GM18861 (cell line): ENCODE data around the gene TIAM1.
"Not testable (repeated sequence)": the region's sequence is repeated elsewhere in the genome, so short reads cannot be mapped to it uniquely, and the experiment has no call there.

Source experiments
- ATAC-seq: cut with Tn5 transposase; IDR thresholded peaks from one replicate; pipeline ENCODE4 v1.9.1; 2021; ENCODE audit not compliant: unreplicated experiment

Gene TIAM1

GRCh38 chr21:31255036-31255435, 89.0 kb downstream of the TIAM1 start:
- no peak for ATAC-seq

DNA sequence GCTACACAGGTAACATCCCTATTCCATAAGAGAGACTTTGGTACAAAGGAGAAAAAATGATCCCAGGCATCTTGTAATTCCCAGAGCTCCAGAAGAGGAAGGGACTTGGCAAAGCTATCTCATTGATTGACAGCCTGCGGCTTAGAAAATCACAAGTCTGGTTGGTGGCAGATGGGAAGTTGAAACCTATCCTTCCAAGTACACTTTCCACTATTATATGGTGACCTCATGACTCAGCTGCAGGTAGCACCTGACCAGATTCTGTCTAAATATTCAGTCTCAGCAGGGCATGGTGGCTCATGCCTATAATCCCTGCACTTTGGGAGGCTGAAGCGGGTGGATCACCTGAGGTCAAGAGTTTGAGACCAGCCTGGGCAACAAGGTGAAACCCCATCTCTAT, 89.9 kb downstream of the TIAM1 start:
- no peak for ATAC-seq

DNA sequence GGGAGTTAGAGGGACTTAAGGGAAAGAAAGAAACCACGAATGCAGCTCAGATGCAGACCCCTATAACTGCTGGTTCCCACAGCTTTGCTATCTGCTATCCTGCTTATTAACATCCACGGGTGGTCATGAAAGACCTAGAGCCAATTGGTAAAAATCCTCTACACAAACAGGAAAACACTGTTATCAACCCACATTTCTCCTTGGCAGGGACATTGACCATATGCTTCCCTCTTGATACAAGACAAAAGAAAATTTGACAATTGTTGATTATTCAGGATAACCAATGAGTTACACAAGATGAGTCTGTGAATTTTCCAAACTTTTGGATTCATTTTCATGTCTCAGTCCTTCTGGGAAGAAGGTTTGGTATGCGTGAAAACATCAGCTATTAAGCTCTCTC, 90.4 kb downstream of the TIAM1 start:
- ATAC-seq = no peak

GRCh38 chr21:31252611-31253010, 91.5 kb downstream of the TIAM1 start:
- no peak for ATAC-seq

- no peak for ATAC-seq
These were observed 92.0 kb downstream of the TIAM1 start for GRCh38 chr21:31252091-31252490.

DNA sequence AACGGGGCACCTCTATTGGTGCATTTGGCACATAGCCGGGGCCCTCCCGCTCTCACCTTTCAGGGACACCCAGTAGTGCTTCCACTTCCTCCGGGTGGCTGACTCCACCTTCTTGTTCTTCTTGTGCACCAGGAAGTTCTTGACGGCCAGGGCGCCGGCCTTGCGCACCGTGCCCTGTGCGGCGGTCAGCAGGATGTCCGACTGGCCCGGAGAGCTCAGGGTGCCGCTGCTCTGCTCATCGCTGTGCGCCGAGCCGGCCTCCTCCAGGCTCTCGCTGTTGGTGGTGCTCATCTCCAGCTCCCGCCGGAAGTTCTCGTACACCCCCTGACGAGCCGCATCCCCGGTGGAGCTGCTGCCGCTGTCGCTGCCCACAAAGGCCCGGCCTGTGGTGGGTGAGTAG, 92.4 kb downstream of the TIAM1 start:
- ATAC-seq = no peak

DNA sequence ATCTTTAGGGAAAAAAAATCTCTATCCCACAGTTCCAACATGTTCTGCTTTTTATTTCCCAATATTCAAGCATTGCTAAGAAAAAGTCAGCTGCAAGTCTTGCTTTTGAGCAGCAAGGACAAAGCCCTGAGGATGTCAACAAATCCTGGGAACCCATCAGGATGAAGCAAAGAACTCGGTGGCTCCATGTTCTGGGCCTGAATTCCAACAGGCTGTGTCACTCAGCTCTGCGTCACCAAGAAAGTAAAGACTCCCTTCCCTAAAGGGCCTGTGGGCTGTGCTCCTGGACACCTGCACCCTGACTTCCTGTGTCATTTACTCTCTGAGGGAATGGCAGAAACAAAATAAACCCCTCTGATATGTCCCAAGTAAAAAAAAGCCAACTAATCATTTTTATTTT, 95.5 kb downstream of the TIAM1 start:
- no peak for ATAC-seq

- no peak for ATAC-seq
These were observed 100.5 kb downstream of the TIAM1 start for GRCh38 chr21:31243611-31244010.

DNA sequence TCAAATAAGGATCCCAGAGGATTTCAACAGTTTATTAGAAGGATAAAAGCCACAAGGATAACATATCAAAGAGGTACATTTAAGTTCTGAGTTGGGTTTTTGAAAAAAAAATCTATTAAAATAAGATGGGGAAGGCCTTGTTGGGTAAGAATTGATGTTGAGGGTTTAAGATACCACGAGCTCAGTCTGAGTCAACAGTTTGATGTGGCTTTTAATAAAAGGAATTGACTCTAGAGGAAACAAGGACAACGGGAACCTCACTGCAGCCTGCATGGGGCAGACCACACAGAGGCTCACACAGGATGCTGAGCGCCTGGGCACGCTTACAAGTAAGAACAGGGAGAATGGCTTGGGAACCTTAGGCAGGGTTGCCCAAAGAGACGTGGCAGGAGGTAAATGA, 107.5 kb downstream of the TIAM1 start:
- no peak for ATAC-seq

- no peak for ATAC-seq
These were observed 108.2 kb downstream of the TIAM1 start for GRCh38 chr21:31235671-31236450.

GRCh38 chr21:31234936-31235335, 109.1 kb downstream of the TIAM1 start:
- ATAC-seq = no peak

DNA sequence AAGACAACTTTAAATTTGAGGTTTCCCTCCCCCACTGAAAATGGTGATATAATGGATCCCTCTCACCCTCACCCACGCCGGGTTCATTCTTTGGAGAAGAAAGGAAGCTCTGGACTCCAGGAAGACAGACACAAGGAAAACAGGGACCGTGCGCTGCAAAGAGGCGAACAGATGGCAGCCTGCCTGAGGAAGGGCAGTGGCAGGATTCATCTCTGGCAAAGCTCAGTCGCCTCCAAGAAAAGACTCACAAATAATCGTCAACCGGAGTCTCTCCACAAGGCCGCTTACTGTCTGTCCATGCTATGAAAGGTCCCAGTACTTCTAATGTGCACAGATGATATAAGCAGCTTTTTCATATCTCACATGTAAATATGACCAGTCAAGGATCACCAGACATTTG, 110.3 kb downstream of the TIAM1 start:
- no peak for ATAC-seq

GRCh38 chr21:31232344-31232743, 111.7 kb downstream of the TIAM1 start:
- ATAC-seq = no peak

DNA sequence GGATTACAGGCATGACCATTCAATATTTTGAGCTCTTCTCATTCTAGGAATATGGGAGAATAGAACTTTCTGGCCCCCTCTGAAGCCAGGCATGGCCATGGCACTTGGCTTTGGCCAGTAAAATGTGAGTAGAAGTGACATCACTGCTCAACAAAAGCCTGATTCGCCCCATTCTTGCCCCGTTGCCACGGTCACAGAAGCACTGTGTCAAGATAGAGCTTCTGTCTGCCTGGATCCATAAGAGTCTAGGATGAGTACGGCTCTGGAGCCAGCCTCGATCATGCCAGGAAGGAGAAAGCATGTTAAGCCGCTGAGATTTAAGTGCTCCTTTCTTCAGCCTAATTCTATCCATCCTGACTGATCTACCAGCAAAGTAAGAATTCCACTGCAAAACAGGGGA, 113.1 kb downstream of the TIAM1 start:
- ATAC-seq = no peak

- not testable (repeated sequence) for ATAC-seq
These were observed 115.3 kb downstream of the TIAM1 start for GRCh38 chr21:31228723-31229122.

DNA sequence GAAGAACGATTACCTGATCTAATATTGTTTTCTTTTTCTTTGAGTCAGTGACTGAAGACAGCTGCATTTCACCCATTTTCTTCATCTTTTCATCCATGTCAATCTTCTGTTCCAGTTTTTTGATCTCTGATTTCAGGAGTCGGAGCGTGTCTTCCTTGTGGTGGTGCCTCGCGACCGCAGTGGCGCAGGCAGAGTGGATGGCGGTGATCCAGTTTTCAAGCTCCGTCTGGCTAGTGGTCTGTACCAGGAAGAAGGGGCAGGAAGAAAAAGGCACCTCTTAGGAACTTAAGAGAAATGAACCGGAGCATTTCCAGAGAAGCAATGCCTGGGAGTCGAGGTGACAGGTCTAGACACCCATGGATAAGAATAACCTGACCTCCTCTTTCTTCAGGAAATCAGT, 118.3 kb downstream of the TIAM1 start:
- no peak for ATAC-seq

GRCh38 chr21:31222142-31222541, 121.9 kb downstream of the TIAM1 start:
- no peak for ATAC-seq

GRCh38 chr21:31221043-31221442, 123.0 kb downstream of the TIAM1 start:
- no peak for ATAC-seq

- no peak for ATAC-seq
These were observed 123.5 kb downstream of the TIAM1 start for GRCh38 chr21:31220575-31220974.

DNA sequence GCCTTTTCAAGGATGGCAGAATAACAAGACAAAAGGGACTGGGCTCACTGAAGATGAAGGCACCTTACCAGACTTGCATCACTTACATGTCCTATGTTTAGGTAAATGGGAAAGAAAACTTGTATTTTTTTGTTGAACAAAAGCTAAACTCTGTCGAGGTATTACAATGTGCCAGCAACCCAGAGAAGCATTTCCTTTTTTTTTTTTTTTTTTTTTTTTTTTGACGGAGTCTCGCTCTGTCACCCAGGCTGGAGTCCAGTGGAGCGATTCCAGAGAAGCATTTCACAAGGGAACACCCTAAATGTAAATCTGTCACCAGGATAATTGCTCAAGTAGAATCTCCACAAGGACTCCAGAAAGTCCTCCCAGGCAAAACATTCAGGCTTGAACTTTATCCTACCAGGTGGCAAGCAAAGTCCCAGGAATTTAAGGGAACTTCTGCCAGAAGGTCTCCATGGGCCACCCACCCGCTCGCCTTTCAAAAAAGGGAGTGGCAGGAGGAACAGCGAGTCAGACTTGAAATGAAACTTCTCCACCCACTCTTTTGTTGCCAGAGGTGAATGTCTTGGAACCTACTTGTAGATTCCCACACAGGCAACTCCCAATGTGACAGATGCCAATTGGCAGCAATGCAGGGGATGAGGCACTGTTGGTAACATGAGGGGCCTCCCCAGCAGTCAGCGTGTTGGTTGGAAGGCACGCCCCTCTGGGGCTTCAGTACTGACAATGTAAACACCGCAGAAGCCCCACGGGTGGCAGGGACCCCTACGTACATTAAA, 125.0 kb downstream of the TIAM1 start:
- no peak for ATAC-seq

DNA sequence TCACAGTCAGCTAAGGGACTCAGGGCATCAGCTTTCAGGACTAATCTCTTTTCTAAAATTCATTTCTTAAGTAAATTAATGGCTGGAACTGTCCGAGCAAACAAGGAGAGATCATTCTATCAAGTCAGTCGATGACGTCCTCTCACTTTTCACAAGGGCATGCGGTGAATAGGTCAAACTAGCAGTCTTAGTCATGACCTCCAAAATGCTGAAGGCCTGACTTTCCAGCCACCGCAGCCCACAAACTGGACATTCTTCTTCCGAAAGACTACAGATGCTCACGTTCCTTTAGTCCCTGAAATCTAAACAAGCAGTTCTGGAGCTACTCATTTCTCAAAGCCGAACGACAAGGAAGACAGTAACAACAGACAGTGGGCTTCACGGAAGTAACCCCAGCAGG, 127.9 kb downstream of the TIAM1 start:
- no peak for ATAC-seq

DNA sequence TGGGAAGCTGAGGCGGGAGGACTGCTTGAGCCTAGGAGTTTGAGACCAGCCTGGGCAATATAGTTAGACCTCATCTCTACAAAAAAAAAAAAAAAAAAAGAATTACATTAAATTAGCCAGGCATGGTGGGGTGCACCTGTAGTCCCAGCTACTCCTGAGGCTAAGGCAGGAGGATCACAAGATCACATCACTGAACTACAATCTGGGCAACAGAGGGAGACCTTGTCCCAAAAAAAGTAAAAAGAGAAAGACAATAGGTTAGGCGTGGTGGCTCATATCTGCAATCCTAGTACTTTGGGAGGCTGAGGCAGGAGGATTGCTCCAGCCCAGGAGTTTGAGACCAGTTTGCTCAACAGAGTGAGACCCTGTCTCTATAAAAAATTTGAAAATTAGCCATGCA, 130.3 kb downstream of the TIAM1 start:
- ATAC-seq = no peak
